ENCODE results near the gene TARS2. TPM values are rescaled to one million over a fixed set of nuclear protein-coding genes. Genes with fewer than 3 reads are reported as not detected.

Gene TARS2
- total and polyA plus RNA-seq, 2 of the 13 experiments (the other 11 are each of a cell fraction or from before 2014, with no cell fraction given), result 21.3 to 22.8 TPM

GRCh38 chr1:150552128-150552910, 65.1 kb downstream of the TARS2 start (continued):
- TF ChIP-seq KDM5A (IDR thresholded peaks at IDR 0.05; ENCODE audit: borderline replicate concordance, low read length) (no peak), ZNF83 (CRISPR knock-in tag; IDR thresholded peaks at IDR 0.05; ENCODE audit: borderline replicate concordance) (no peak), DMTF1 (CRISPR knock-in tag; IDR thresholded peaks at IDR 0.05) (no peak), KLF9 (CRISPR knock-in tag; IDR thresholded peaks at IDR 0.05; ENCODE audit: low read depth) (no peak), STAG1 (CRISPR knock-in tag; IDR thresholded peaks at IDR 0.05) (0 out of 2 replicates have a peak, but pooled peaks have one; percentile 5), BCL6 (CRISPR knock-in tag; IDR thresholded peaks at IDR 0.05) (peak; percentile 92), PITX1 (CRISPR knock-in tag; IDR thresholded peaks at IDR 0.05) (peak; percentile 53), ZNF746 (CRISPR knock-in tag; IDR thresholded peaks at IDR 0.05) (peak; percentile 61; the same call in 1 of the 2 replicates), SAFB2 (CRISPR knock-in tag; IDR thresholded peaks at IDR 0.05; ENCODE audit: borderline replicate concordance, low read depth) (no peak), ZIK1 (CRISPR knock-in tag; IDR thresholded peaks at IDR 0.05; ENCODE audit: borderline replicate concordance, low read depth) (no peak), ZSCAN30 (CRISPR knock-in tag; IDR thresholded peaks at IDR 0.05) (no peak), ZNF597 (CRISPR knock-in tag; IDR thresholded peaks at IDR 0.05) (no peak), ZNF563 (CRISPR knock-in tag; IDR thresholded peaks at IDR 0.05) (no peak), NKX3-1 (CRISPR knock-in tag; IDR thresholded peaks at IDR 0.05) (no peak), CC2D1A (CRISPR knock-in tag; IDR thresholded peaks at IDR 0.05) (no peak), ZNF891 (CRISPR knock-in tag; IDR thresholded peaks at IDR 0.05) (no peak)
- TF ChIP-seq, protein P1, sequence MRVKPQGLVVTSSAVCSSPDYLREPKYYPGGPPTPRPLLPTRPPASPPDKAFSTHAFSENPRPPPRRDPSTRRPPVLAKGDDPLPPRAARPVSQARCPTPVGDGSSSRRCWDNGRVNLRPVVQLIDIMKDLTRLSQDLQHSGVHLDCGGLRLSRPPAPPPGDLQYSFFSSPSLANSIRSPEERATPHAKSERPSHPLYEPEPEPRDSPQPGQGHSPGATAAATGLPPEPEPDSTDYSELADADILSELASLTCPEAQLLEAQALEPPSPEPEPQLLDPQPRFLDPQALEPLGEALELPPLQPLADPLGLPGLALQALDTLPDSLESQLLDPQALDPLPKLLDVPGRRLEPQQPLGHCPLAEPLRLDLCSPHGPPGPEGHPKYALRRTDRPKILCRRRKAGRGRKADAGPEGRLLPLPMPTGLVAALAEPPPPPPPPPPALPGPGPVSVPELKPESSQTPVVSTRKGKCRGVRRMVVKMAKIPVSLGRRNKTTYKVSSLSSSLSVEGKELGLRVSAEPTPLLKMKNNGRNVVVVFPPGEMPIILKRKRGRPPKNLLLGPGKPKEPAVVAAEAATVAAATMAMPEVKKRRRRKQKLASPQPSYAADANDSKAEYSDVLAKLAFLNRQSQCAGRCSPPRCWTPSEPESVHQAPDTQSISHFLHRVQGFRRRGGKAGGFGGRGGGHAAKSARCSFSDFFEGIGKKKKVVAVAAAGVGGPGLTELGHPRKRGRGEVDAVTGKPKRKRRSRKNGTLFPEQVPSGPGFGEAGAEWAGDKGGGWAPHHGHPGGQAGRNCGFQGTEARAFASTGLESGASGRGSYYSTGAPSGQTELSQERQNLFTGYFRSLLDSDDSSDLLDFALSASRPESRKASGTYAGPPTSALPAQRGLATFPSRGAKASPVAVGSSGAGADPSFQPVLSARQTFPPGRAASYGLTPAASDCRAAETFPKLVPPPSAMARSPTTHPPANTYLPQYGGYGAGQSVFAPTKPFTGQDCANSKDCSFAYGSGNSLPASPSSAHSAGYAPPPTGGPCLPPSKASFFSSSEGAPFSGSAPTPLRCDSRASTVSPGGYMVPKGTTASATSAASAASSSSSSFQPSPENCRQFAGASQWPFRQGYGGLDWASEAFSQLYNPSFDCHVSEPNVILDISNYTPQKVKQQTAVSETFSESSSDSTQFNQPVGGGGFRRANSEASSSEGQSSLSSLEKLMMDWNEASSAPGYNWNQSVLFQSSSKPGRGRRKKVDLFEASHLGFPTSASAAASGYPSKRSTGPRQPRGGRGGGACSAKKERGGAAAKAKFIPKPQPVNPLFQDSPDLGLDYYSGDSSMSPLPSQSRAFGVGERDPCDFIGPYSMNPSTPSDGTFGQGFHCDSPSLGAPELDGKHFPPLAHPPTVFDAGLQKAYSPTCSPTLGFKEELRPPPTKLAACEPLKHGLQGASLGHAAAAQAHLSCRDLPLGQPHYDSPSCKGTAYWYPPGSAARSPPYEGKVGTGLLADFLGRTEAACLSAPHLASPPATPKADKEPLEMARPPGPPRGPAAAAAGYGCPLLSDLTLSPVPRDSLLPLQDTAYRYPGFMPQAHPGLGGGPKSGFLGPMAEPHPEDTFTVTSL (CRISPR knock-in tag; IDR thresholded peaks at IDR 0.05; ENCODE audit: borderline replicate concordance), result no peak
